Glomerular visceral epithelial cell (primary cell): Measurements from ENCODE around the gene PPL.
"Not testable (repeated sequence)": the region's sequence is repeated elsewhere in the genome, so short reads cannot be mapped to it uniquely, and the experiment has no call there.

Experiments
- DNase-seq: peaks from one replicate; pipeline ENCODE4 v3.0.0-alpha.2; 2016; ENCODE audit errors: extremely low spot score

Gene PPL

GRCh38 chr16:4936991-4937781, at the start of gene PPL:
Gene PPL (minus strand): TSS chr16:4937148. CDS start chr16:4937045, 103 bp downstream.
- DNase-seq: peak; percentile 64

GRCh38 chr16:4984174-4984990, 47.4 kb upstream of the PPL start:
- DNase-seq: no peak

- no peak for DNase-seq
Measured at GRCh38 chr16:4982056-4982867, 45.3 kb upstream of the PPL start.

GRCh38 chr16:4981473-4981872, 44.5 kb upstream of the PPL start:
- DNase-seq: no peak

GRCh38 chr16:4980691-4981090, 43.7 kb upstream of the PPL start:
- DNase-seq: no peak

GRCh38 chr16:4979736-4980660, 43.0 kb upstream of the PPL start:
- no peak for DNase-seq

- no peak for DNase-seq
Measured at GRCh38 chr16:4979164-4979563, 42.2 kb upstream of the PPL start.

- no peak for DNase-seq
Measured at GRCh38 chr16:4976611-4977145, 39.7 kb upstream of the PPL start.

- DNase-seq: no peak
Measured at GRCh38 chr16:4976079-4976478, 39.1 kb upstream of the PPL start.

- no peak for DNase-seq
Measured at GRCh38 chr16:4972938-4973587, 36.1 kb upstream of the PPL start.

- DNase-seq: no peak
Measured at GRCh38 chr16:4970010-4970409, 33.1 kb upstream of the PPL start.

- DNase-seq: no peak
Measured at GRCh38 chr16:4968879-4969483, 32.0 kb upstream of the PPL start.

- not testable (repeated sequence) for DNase-seq
Measured at GRCh38 chr16:4968278-4968677, 31.3 kb upstream of the PPL start.

GRCh38 chr16:4966736-4967453, 29.9 kb upstream of the PPL start:
- DNase-seq: no peak

GRCh38 chr16:4963527-4963926, 26.6 kb upstream of the PPL start:
- DNase-seq: not testable (repeated sequence)

- no peak for DNase-seq
Measured at GRCh38 chr16:4962716-4963115, 25.8 kb upstream of the PPL start.

- DNase-seq: no peak
Measured at GRCh38 chr16:4960579-4960978, 23.6 kb upstream of the PPL start.

GRCh38 chr16:4958510-4959438, 21.8 kb upstream of the PPL start:
- DNase-seq: no peak
